GM12892 (cell line): ENCODE data around the gene H6PD.

Experiments
- POLR2A ChIP-seq: IDR thresholded peaks from 2 replicates; pipeline ENCODE4 v1.6.1; 2011; ENCODE audit warnings: low read depth, low read length, control low read depth
- POLR2AphosphoS5 ChIP-seq: IDR thresholded peaks from 2 replicates; pipeline ENCODE4 v1.6.1; 2011; ENCODE audit warnings: low read depth, low read length, control low read depth

DNA sequence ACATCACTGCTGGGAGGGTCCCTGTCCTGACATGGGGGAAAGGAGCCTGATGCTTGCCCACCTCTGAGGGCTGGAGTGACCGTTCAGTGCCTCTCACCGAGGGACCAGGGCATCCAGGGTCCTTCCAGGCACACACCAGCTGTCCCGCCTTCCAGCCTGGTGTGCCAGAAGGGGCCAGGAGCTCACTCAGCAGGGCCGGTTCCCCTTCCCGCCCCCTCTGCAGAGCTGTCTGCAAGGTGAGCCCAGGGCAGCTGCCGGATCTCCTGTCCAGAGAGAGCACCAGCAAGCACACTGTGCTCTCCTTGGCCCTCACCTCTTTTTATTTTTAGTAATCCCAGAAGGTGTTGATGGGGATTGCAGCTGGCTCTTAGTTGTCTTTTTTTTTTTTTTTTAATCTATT lies 16.9 kb downstream of the H6PD start:
- TF ChIP-seq POLR2A: no peak
- no peak for TF ChIP-seq POLR2AphosphoS5
